Stomach (tissue), 4 donors: ENCODE results near the gene ASXL2.

Source experiments
- CTCF ChIP-seq, 7 experiments: fragments of 450-650 bp in 4 of 7; fragments of 200-600 bp in 3 of 7; sonication (generic) in 3 of 7; IDR thresholded peaks; one replicate each; pipeline ENCODE4 v1.5.1; 2016 to 2019; ENCODE audit warnings: antibody characterized with exemption in 7 of 7, control low read depth in 2 of 7, mild to moderate bottlenecking in 1 of 7
- EP300 ChIP-seq: sonication (generic); formaldehyde crosslinking; IDR thresholded peaks from one replicate; pipeline ENCODE4 v1.6.1; 2017; ENCODE audit warnings: antibody characterized with exemption
- POLR2A ChIP-seq, 4 donors: fragments of 450-650 bp; IDR thresholded peaks; one replicate each; pipeline ENCODE4 v1.6.1; 2016; ENCODE audit warnings: antibody characterized with exemption in 4 of 4, control low read depth in 2 of 4, mild to moderate bottlenecking in 1 of 4, moderate library complexity in 1 of 4
- POLR2AphosphoS5 ChIP-seq, 3 donors: sonication (generic); formaldehyde crosslinking; IDR thresholded peaks; one replicate each; pipeline ENCODE4 v1.6.1; 2016; ENCODE audit warnings: antibody characterized with exemption in 3 of 3

- no peak for TF ChIP-seq CTCF (IDR thresholded peaks at IDR 0.05)
- TF ChIP-seq EP300: no peak
- no peak for TF ChIP-seq POLR2A (IDR thresholded peaks at IDR 0.05)
- no peak for TF ChIP-seq POLR2AphosphoS5 (IDR thresholded peaks at IDR 0.05)
These were observed 61.3 kb downstream of the ASXL2 start for GRCh38 chr2:25817006-25817405.
